Liver (tissue), 9 donors: ENCODE data around the gene GALNT14. TPM values are rescaled to one million over a fixed set of nuclear protein-coding genes. Genes with fewer than 3 reads are reported as not detected.

ENCODE experiments used
- DNase-seq: peaks from one replicate; pipeline ENCODE4 v3.0.0-alpha.2; 2017; ENCODE audit warnings: low spot score
- H3K27ac ChIP-seq, 2 donors: one replicate each; pipeline ENCODE4 v1.7.0; 2013; ENCODE audit warnings: inconsistent platforms in 2 of 2, low read length in 2 of 2, control low read depth in 1 of 2, low read depth in 1 of 2, mild to moderate bottlenecking in 1 of 2
- H3K27me3 ChIP-seq, 4 donors: one replicate each; pipeline versions ENCODE4 v1.6.1 to v1.7.0; 2013; ENCODE audit warnings: low read length in 3 of 4, inconsistent platforms in 1 of 4, mild to moderate bottlenecking in 1 of 4, moderate library complexity in 1 of 4; ENCODE audit not compliant: control insufficient read depth in 4 of 4, insufficient read depth in 4 of 4
- H3K36me3 ChIP-seq, 4 donors: one replicate each; pipeline versions ENCODE4 v1.6.1 to v1.7.0; 2013; ENCODE audit warnings: low read length in 3 of 4, mild to moderate bottlenecking in 3 of 4, low read depth in 1 of 4, moderate library complexity in 1 of 4; ENCODE audit not compliant: control insufficient read depth in 4 of 4, insufficient read depth in 3 of 4
- H3K4me1 ChIP-seq, 4 donors: one replicate each; pipeline versions ENCODE4 v1.6.1 to v1.7.0; 2013; ENCODE audit warnings: low read length in 3 of 4, mild to moderate bottlenecking in 3 of 4, moderate library complexity in 1 of 4; ENCODE audit not compliant: control insufficient read depth in 4 of 4, insufficient read depth in 4 of 4
- H3K4me3 ChIP-seq, 3 donors: one replicate each; pipeline versions ENCODE4 v1.6.1 to v1.7.0; 2013; ENCODE audit warnings: low read length in 3 of 3, control low read depth in 1 of 3, low read depth in 1 of 3, mild to moderate bottlenecking in 1 of 3
- H3K9ac ChIP-seq, 2 donors: one replicate each; pipeline ENCODE4 v1.7.0; 2013; ENCODE audit warnings: low read length in 2 of 2, mild to moderate bottlenecking in 2 of 2, moderate library complexity in 2 of 2, control low read depth in 1 of 2, low read depth in 1 of 2
- H3K9me3 ChIP-seq, 4 donors: one replicate each; pipeline versions ENCODE4 v1.6.1 to v1.7.0; 2013; ENCODE audit warnings: low read length in 3 of 4; ENCODE audit not compliant: control insufficient read depth in 4 of 4
- CTCF ChIP-seq: fragments of 150-350 bp; IDR thresholded peaks from 2 replicates; pipeline ENCODE4 v1.5.1; 2017; ENCODE audit warnings: improper control_type of control experiment, low read depth, low read length; ENCODE audit not compliant: missing input control
- EGR1 ChIP-seq, 2 donors: IDR thresholded peaks; 2 replicates each; pipeline ENCODE4 v1.6.1; 2016 to 2018; ENCODE audit warnings: antibody characterized with exemption in 2 of 2, low read depth in 2 of 2
- FOXA1 ChIP-seq: IDR thresholded peaks from 2 replicates; pipeline ENCODE4 v1.6.1; 2016; ENCODE audit warnings: antibody characterized with exemption
- FOXA2 ChIP-seq: IDR thresholded peaks from 2 replicates; pipeline ENCODE4 v1.6.1; 2016; ENCODE audit warnings: antibody characterized with exemption
- HNF4A ChIP-seq, 2 donors: conservative IDR thresholded peaks; 2 replicates each; pipeline ENCODE4 v1.6.1; 2016; ENCODE audit warnings: antibody characterized with exemption in 2 of 2, mild to moderate bottlenecking in 2 of 2
- HNF4G ChIP-seq: IDR thresholded peaks from 2 replicates; pipeline ENCODE4 v1.6.1; 2016; ENCODE audit warnings: antibody characterized with exemption
- JUND ChIP-seq, 2 donors: IDR thresholded peaks; 2 replicates each; pipeline ENCODE4 v1.6.1; 2016; ENCODE audit warnings: antibody characterized with exemption in 2 of 2
- MAX ChIP-seq: IDR thresholded peaks from 2 replicates; pipeline ENCODE4 v1.6.1; 2016; ENCODE audit warnings: antibody characterized with exemption
- NR2F2 ChIP-seq: IDR thresholded peaks from 2 replicates; pipeline ENCODE4 v1.6.1; 2016; ENCODE audit warnings: antibody characterized with exemption
- SP1 ChIP-seq: IDR thresholded peaks from 2 replicates; pipeline ENCODE4 v1.6.1; 2018; ENCODE audit warnings: antibody characterized with exemption, mild to moderate bottlenecking
- TAF1 ChIP-seq: conservative IDR thresholded peaks from 2 replicates; pipeline ENCODE4 v1.6.1; 2016; ENCODE audit warnings: antibody characterized with exemption, mild to moderate bottlenecking
- YY1 ChIP-seq: IDR thresholded peaks from 2 replicates; pipeline ENCODE4 v1.6.1; 2016; ENCODE audit warnings: antibody characterized with exemption, mild to moderate bottlenecking
- ZBTB33 ChIP-seq: IDR thresholded peaks from 2 replicates; pipeline ENCODE4 v1.6.1; 2016; ENCODE audit warnings: antibody characterized with exemption
- WGBS: extraction: QIAGEN DNeasy Blood & Tissue Kit; methylation state at CpG from one replicate; pipeline ENCODE4 v1.1.7; 2013; 5-methylcytosine and 5-hydroxymethylcytosine counted together
- polyA plus RNA-seq, 2 donors: library from polyadenylated mRNA; stranded (reverse) in 1 of 2; unstranded in 1 of 2; fragments of 200-250 nt in 1 of 2; fragments of >200 nt in 1 of 2; fragmentation: Nextera tagmentation in 1 of 2; extraction: Ambion mirVana in 1 of 2; gene quantifications; one replicate each; pipeline versions ENCODE4 v1.2.1 to v1.2.3, GENCODE V29; 2013 to 2015
- total RNA-seq, 2 donors: library from RNA; depleted of rRNA; stranded (reverse); fragments of >200 nt; gene quantifications; one replicate each; pipeline ENCODE4 v1.2.3, GENCODE V29; 2014
- TF ChIP-seq, protein P1 (sequence below): IDR thresholded peaks from 2 replicates; pipeline ENCODE4 v1.6.1; 2016; ENCODE audit warnings: antibody characterized with exemption
- TF ChIP-seq, protein P2 (sequence below): IDR thresholded peaks from 2 replicates; pipeline ENCODE4 v1.6.1; 2016; ENCODE audit warnings: antibody characterized with exemption, mild to moderate bottlenecking
- donor health status: healthy.
- donor health status: healthy.
- donor health status: healthy.
- donor health status: healthy.
- donor health status: healthy.

Gene GALNT14
- total and polyA plus RNA-seq, 4 donors: 0.86 to 2.0 (median 1.5) TPM

GRCh38 chr2:31112544-31112943, 25.7 kb downstream of the GALNT14 start:
- no peak for TF ChIP-seq TAF1
- no peak for TF ChIP-seq SP1
- TF ChIP-seq NR2F2: no peak
- TF ChIP-seq HNF4A (conservative IDR thresholded peaks at IDR 0.05): no peak
- H3K4me3 ChIP-seq: no peak overlapping the region
- no peaks in the 10 kb centered on the region for H3K36me3 ChIP-seq
- no peak for DNase-seq
- 96% methylated on average over 3 of the region's 3 CpGs for WGBS
- H3K9ac ChIP-seq: no peak overlapping the region
- no peaks in the 10 kb centered on the region for H3K4me1 ChIP-seq
- no peak overlapping the region for H3K27ac ChIP-seq
- H3K9me3 ChIP-seq: no peaks in the 10 kb centered on the region
- no peaks in the 10 kb centered on the region for H3K27me3 ChIP-seq

DNA sequence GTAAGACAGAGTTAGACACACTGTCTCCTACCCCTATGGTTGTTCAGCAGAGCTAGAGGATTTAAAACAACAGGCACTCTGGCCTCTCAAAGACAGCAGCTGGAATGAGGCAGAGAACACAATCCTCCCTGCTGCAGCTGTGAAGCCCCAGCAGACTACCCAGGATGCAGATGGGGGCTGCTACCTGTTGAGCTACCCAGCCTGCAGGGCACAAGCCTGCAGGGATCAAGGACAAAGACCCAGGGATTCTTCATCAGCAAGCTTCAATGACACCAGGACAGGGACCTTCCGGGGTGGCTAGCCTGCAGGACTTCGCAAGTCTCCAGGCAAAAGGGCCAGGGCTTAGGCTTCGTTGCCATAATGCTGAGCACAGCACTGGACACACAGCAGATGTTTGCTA, 27.2 kb downstream of the GALNT14 start:
- no peak for DNase-seq
- Histone ChIP-seq H3K9me3 (no peaks in the 10 kb centered on the region), H3K27ac (no peak overlapping the region), H3K4me1 (no peaks in the 10 kb centered on the region), H3K36me3 (no peaks in the 10 kb centered on the region), H3K9ac (no peak overlapping the region), H3K4me3 (no peak overlapping the region), H3K27me3 (no peaks in the 10 kb centered on the region)
- TF ChIP-seq TAF1 (no peak), EGR1 (IDR thresholded peaks at IDR 0.05; ENCODE audit: low read depth in 2 of 2) (no peak), JUND (IDR thresholded peaks at IDR 0.05) (no peak)
- TF ChIP-seq, protein P1, sequence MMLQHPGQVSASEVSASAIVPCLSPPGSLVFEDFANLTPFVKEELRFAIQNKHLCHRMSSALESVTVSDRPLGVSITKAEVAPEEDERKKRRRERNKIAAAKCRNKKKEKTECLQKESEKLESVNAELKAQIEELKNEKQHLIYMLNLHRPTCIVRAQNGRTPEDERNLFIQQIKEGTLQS: no peak
- TF ChIP-seq, protein P2, sequence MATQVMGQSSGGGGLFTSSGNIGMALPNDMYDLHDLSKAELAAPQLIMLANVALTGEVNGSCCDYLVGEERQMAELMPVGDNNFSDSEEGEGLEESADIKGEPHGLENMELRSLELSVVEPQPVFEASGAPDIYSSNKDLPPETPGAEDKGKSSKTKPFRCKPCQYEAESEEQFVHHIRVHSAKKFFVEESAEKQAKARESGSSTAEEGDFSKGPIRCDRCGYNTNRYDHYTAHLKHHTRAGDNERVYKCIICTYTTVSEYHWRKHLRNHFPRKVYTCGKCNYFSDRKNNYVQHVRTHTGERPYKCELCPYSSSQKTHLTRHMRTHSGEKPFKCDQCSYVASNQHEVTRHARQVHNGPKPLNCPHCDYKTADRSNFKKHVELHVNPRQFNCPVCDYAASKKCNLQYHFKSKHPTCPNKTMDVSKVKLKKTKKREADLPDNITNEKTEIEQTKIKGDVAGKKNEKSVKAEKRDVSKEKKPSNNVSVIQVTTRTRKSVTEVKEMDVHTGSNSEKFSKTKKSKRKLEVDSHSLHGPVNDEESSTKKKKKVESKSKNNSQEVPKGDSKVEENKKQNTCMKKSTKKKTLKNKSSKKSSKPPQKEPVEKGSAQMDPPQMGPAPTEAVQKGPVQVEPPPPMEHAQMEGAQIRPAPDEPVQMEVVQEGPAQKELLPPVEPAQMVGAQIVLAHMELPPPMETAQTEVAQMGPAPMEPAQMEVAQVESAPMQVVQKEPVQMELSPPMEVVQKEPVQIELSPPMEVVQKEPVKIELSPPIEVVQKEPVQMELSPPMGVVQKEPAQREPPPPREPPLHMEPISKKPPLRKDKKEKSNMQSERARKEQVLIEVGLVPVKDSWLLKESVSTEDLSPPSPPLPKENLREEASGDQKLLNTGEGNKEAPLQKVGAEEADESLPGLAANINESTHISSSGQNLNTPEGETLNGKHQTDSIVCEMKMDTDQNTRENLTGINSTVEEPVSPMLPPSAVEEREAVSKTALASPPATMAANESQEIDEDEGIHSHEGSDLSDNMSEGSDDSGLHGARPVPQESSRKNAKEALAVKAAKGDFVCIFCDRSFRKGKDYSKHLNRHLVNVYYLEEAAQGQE: no peak
- WGBS: 65% methylated on average over 3 of the region's 3 CpGs

GRCh38 chr2:31110431-31110830, 27.8 kb downstream of the GALNT14 start:
- Histone ChIP-seq H3K27me3 (no peaks in the 10 kb centered on the region), H3K27ac (no peak overlapping the region), H3K9ac (no peak overlapping the region), H3K4me3 (no peak overlapping the region), H3K9me3 (no peaks in the 10 kb centered on the region), H3K36me3 (no peaks in the 10 kb centered on the region), H3K4me1 (no peaks in the 10 kb centered on the region)
- DNase-seq: no peak
- TF ChIP-seq CTCF (no peak), NR2F2 (no peak), MAX (no peak), JUND (IDR thresholded peaks at IDR 0.05) (no peak), YY1 (no peak), HNF4G (no peak), EGR1 (IDR thresholded peaks at IDR 0.05; ENCODE audit: low read depth in 2 of 2) (no peak), FOXA2 (no peak), ZBTB33 (no peak), FOXA1 (no peak), TAF1 (no peak)
- TF ChIP-seq, protein P2: no peak
- TF ChIP-seq, protein P1: no peak
- 57% methylated on average over 3 of the region's 3 CpGs for WGBS
